DOHH2 (cell line): ENCODE measurements around the gene KCNH5.

Experiments used
- CTCF ChIP-seq: fragments of 200-600 bp; sonication (generic); IDR thresholded peaks from one replicate; pipeline ENCODE4 v1.5.1; 2014; ENCODE audit warnings: antibody characterized with exemption, mild to moderate bottlenecking, low read depth, low read length; ENCODE audit not compliant: poor library complexity, severe bottlenecking
- EZH2phosphoT487 ChIP-seq: fragments of 200-600 bp; sonication (generic); IDR thresholded peaks from 2 replicates; pipeline ENCODE4 v1.6.1; 2017; ENCODE audit warnings: borderline replicate concordance, mild to moderate bottlenecking, antibody characterized with exemption, low read length, moderate library complexity, mixed read lengths

- no peak for TF ChIP-seq CTCF
- no peak for TF ChIP-seq EZH2phosphoT487
Measured at GRCh38 chr14:62709773-62710172, 335.5 kb downstream of the KCNH5 start.
